SK-N-MC (cell line): ENCODE data around the gene MPPE1.

Experiments used
- EZH2 ChIP-seq: fragments of 200-600 bp; sonication (generic); IDR thresholded peaks from one replicate; pipeline ENCODE4 v1.6.1; 2017; ENCODE audit warnings: antibody characterized with exemption
- FOXP2 ChIP-seq: optimal IDR thresholded peaks from 2 replicates; pipeline ENCODE3; 2011; ENCODE audit warnings: mild to moderate bottlenecking, moderate library complexity; ENCODE audit not compliant: insufficient read depth; ENCODE audit errors: extremely low read length, control extremely low read depth
- POLR2AphosphoS5 ChIP-seq: IDR thresholded peaks from 2 replicates; pipeline ENCODE4 v1.6.1; 2012; ENCODE audit warnings: mild to moderate bottlenecking, low read depth, low read length, borderline replicate concordance

DNA sequence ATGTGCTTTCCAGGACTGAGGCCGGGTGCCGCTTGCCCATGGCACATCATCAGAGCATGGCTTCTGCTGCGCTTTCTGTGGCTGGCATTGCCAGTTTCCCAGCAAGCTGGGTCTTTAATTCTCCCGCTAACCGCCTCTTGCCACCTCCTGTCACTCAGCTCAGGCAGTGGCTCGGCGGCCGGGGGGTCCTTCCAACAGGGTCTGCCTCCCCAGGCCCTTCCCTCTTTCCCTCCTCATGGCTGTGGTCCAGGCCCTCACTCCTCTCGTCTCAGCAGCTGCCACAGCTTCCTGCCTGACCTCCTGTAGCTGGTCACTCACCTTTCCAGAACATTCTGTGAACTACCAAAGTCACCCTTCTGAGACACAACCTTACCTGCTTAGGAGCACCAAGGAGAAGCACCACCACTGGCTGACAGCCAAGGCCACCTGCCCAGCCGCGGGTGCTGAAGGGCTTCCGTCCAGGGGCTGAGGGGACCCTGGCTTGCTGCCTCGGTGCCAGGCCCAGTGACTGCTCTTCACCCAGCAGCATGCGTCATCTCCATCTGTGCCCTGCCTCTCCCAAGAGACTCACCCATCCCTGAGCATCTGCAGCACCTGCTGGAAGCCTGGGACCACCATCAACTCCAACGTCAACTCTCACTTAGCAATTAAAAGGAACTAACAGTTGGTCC, 34.3 kb downstream of the MPPE1 start:
- TF ChIP-seq EZH2 (no peak), POLR2AphosphoS5 (no peak), FOXP2 (no peak)
